Common myeloid progenitor, CD34-positive (primary cell): ENCODE measurements around the gene UNC5CL.

Source experiments
- CTCF ChIA-PET: fragments of 350-600 bp; sonication (Branson Sonifier 250); formaldehyde crosslinking; loops from one replicate; lab custom pipeline; 2021; ENCODE audit warnings: antibody characterized with exemption; lab: Charles Lee
- POLR2A ChIA-PET: fragments of 350-600 bp; sonication (Branson Sonifier 250); formaldehyde crosslinking; loops from one replicate; lab custom pipeline; 2021; ENCODE audit warnings: antibody characterized with exemption; lab: Charles Lee
- DNase-seq, 3 donors: peaks; one replicate each; pipeline versions ENCODE4 v3.0.0 to v3.0.0-alpha.2; 2013
- H3K27ac ChIP-seq, 2 experiments: 1 replicate in 1 of 2; 2 replicates in 1 of 2; pipeline ENCODE4 v1.7.0; 2013; ENCODE audit warnings: inconsistent platforms in 2 of 2, low read length in 2 of 2, mild to moderate bottlenecking in 2 of 2, low read depth in 1 of 2, moderate library complexity in 1 of 2; ENCODE audit not compliant: severe bottlenecking in 2 of 2, insufficient read depth in 1 of 2, poor library complexity in 1 of 2
- H3K27me3 ChIP-seq, 5 experiments: replicated peaks in 2 of 5; 1 replicate in 3 of 5; 2 replicates in 2 of 5; pipeline versions ENCODE4 v1.6.1 to v1.7.0; 2013; ENCODE audit warnings: low read length in 4 of 5, mild to moderate bottlenecking in 2 of 5, moderate library complexity in 2 of 5, inconsistent platforms in 1 of 5; ENCODE audit not compliant: insufficient read depth in 5 of 5, control insufficient read depth in 4 of 5
- H3K36me3 ChIP-seq, 4 experiments: 1 replicate in 2 of 4; 2 replicates in 2 of 4; pipeline versions ENCODE4 v1.6.1 to v1.7.0; 2013; ENCODE audit warnings: low read length in 3 of 4, control low read depth in 1 of 4, mild to moderate bottlenecking in 1 of 4; ENCODE audit not compliant: control insufficient read depth in 4 of 4, insufficient read depth in 4 of 4
- H3K4me1 ChIP-seq, 4 experiments: 1 replicate in 3 of 4; 2 replicates in 1 of 4; pipeline versions ENCODE4 v1.6.1 to v1.7.1; 2013; ENCODE audit warnings: low read length in 3 of 4, mild to moderate bottlenecking in 3 of 4, control low read depth in 1 of 4, inconsistent platforms in 1 of 4, moderate library complexity in 1 of 4; ENCODE audit not compliant: control insufficient read depth in 4 of 4, insufficient read depth in 4 of 4; ENCODE audit errors: control extremely low read depth in 1 of 4
- H3K4me3 ChIP-seq, 7 experiments: 1 replicate in 4 of 7; 2 replicates in 3 of 7; pipeline versions ENCODE4 v1.5.1 to v1.7.0; 2013; ENCODE audit warnings: mild to moderate bottlenecking in 7 of 7, low read length in 6 of 7, moderate library complexity in 6 of 7, inconsistent platforms in 2 of 7, low read depth in 2 of 7, control low read depth in 1 of 7; ENCODE audit not compliant: insufficient read depth in 4 of 7, control insufficient read depth in 1 of 7; ENCODE audit errors: extremely low read depth in 1 of 7
- H3K9me3 ChIP-seq, 5 experiments: 1 replicate in 4 of 5; 2 replicates in 1 of 5; pipeline versions ENCODE4 v1.6.1 to v1.7.1; 2013; ENCODE audit warnings: low read length in 4 of 5, mild to moderate bottlenecking in 2 of 5, inconsistent platforms in 1 of 5, low read depth in 1 of 5, moderate library complexity in 1 of 5; ENCODE audit not compliant: control insufficient read depth in 4 of 5, insufficient read depth in 2 of 5; ENCODE audit errors: control extremely low read depth in 1 of 5
- WGBS: methylation state at CpG from one replicate; pipeline ENCODE4 v1.1.5; 2013; ENCODE audit not compliant: insufficient coverage; 5-methylcytosine and 5-hydroxymethylcytosine counted together

UNC5CL gene

DNA sequence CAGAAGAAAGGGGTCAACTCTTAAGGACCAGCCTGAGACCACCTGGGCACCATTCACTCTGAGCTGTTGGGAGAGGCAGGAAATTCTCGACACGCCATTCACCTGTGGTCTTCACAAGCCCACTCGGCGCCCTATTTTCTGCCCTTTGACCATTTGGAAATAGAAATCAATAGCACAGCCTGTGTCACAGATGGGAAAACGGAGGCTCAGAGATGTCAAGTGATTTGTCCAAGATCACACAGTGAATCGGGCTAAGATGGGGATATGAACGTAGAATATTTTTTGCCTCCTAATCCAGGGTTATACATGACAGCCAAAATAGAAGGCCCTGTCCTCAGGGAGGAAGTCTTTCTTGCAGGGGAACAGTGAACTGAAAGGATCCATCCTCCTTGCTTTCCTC, 10.9 kb upstream of the UNC5CL start:
- H3K4me1 ChIP-seq, result peaks cover 0 to 19% (median 5%) of the 10 kb centered on the region in 4 experiments
- H3K9me3 ChIP-seq, result no peaks in the 10 kb centered on the region
- peaks cover 0 to 3% (median 0%) of the 10 kb centered on the region in 4 experiments for H3K36me3 ChIP-seq
- ChIA-PET POLR2A (no interaction called here), CTCF (interaction anchor here (1.2 to 10.6 kb wide), 4 partner anchors 8 to 21 kb away, joined by 3 to 82 read pairs (median 10); partner anchors contain the start of genes TSPO2 and UNC5CL)
- no peak overlapping the region for H3K27ac ChIP-seq
- 88% methylated on average over 7 of the region's 7 CpGs for WGBS
- no peak for DNase-seq
- H3K4me3 ChIP-seq, result no peak overlapping the region
- peaks cover 0 to 2% (median 0%) of the 10 kb centered on the region in 5 experiments for H3K27me3 ChIP-seq

DNA sequence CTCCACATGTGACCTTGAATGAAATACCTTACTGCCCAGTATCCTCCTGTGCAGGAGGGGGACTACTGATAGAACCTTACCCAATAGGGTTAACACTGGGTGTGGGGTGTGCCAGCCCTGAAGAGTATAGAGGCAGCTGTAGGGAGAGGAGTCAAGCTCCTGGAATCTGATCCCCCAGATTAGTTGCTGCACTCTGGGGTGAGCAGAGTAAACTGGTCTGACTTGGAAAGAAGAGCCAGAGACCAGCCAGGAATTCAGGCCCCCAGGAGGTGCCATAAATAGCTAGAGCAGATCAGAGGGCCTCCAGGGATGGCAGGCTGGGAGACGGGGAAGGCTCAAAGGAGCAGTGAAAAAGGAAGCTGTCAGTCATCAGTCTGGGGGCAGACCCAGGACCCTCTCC, 10.5 kb upstream of the UNC5CL start:
- 90% methylated on average over 1 of the region's 1 CpG for WGBS
- H3K27ac ChIP-seq, result no peak overlapping the region
- H3K9me3 ChIP-seq, result no peaks in the 10 kb centered on the region
- ChIA-PET POLR2A (no interaction called here), CTCF (interaction anchor here (0.9 to 10.6 kb wide), 4 partner anchors 7 to 44 kb away, joined by 3 to 82 read pairs (median 10); partner anchors contain the start of genes TSPO2 and UNC5CL)
- no peak for DNase-seq
- H3K36me3 ChIP-seq, result peaks cover 0 to 3% (median 0%) of the 10 kb centered on the region in 4 experiments
- peaks cover 0 to 18% (median 5%) of the 10 kb centered on the region in 4 experiments for H3K4me1 ChIP-seq
- no peak overlapping the region for H3K4me3 ChIP-seq
- H3K27me3 ChIP-seq, result peaks cover 0 to 2% (median 0%) of the 10 kb centered on the region in 5 experiments

DNA sequence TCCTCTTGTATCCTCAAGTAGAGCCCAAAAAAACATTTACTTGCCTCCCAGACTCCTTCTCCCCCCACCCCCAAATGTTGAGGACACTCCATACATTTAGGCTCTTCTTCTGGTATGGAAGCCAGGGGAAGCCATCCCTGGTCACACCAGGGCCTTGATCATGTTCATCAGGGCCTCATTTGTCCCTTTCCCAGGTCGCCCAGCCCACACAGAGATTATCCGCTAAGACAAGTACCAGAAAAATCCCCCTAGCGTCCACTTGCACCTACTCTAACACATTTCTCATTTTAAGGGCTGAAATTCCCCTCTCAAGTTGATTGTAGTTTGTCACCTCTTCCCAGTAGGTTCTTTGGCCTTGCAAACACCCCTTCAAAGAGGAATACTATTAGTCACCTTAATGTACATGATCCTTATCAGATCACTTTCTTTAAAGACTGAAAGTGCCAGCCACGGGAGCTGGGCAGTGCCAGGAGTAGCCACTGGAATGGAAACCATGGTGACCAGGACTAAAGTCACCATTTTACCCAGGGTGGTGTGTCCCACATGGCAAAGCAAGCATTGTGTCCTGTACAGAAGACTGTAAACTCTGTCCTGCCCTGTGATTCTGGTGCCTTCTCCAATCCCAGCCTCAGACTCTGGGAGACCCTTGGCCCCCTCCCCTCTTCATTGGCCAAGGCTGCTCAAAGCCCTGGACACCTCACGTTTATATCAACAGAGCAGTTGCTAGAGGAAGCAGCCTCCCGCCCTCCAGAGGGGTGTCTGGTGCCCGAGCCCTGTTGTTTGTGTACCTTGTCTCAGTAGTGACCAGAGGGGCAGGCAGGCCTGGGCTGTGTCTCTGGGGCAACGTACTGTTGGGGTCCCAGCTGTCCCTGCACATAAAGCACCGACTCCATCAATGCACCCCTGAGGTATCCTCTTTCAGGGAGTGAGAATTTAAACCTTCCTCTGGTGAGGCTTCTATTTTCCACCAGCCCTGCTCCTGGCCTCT, 9.0 kb upstream of the UNC5CL start:
- H3K36me3 ChIP-seq, result peaks cover 0 to 3% (median 0%) of the 10 kb centered on the region in 4 experiments
- CTCF ChIA-PET, result interaction anchor here (1.5 to 10.6 kb wide), 3 partner anchors 6 to 11 kb away, joined by 5 to 82 read pairs (median 17); partner anchors contain the start of genes TSPO2 and UNC5CL
- peaks cover 0 to 2% (median 0%) of the 10 kb centered on the region in 5 experiments for H3K27me3 ChIP-seq
- no peak overlapping the region for H3K27ac ChIP-seq
- no peak overlapping the region for H3K4me3 ChIP-seq
- WGBS, result 95% methylated on average over 7 of the region's 9 CpGs
- H3K9me3 ChIP-seq, result no peaks in the 10 kb centered on the region
- POLR2A ChIA-PET, result no interaction called here
- peaks cover 0 to 18% (median 5%) of the 10 kb centered on the region in 4 experiments for H3K4me1 ChIP-seq
- DNase-seq, result no peak

DNA sequence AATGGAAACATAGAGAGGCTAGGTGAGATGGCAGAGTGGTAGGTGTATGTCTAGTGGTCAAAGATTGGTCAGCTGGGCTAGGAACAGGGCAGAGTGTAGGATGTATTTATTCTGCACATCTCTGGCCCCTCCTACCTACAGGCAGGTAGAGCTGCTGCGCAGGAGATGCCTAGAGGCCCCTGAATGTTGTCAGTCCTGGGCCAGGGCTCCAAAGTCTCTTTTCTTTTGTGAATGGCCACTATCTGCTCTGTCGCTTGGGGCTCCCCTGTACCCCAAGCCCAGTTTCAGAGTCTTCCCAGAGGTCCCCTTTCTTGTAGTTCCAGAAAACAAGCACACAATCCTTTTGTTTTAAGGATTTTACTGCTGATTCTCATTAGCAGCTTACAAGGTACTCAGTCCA, 8.3 kb upstream of the UNC5CL start:
- H3K36me3 ChIP-seq, result peaks cover 0 to 3% (median 0%) of the 10 kb centered on the region in 4 experiments
- ChIA-PET POLR2A (no interaction called here), CTCF (interaction anchor here (1.5 to 10.6 kb wide), 3 partner anchors 5 to 10 kb away, joined by 5 to 82 read pairs (median 17); partner anchors contain the start of genes TSPO2 and UNC5CL)
- DNase-seq, result no peak
- H3K4me3 ChIP-seq, result no peak overlapping the region
- H3K27me3 ChIP-seq, result peaks cover 0 to 2% (median 0%) of the 10 kb centered on the region in 5 experiments
- WGBS, result 100% methylated on average over 2 of the region's 2 CpGs
- no peaks in the 10 kb centered on the region for H3K9me3 ChIP-seq
- H3K4me1 ChIP-seq, result peaks cover 0 to 11% (median 4%) of the 10 kb centered on the region in 4 experiments
- H3K27ac ChIP-seq, result no peak overlapping the region

DNA sequence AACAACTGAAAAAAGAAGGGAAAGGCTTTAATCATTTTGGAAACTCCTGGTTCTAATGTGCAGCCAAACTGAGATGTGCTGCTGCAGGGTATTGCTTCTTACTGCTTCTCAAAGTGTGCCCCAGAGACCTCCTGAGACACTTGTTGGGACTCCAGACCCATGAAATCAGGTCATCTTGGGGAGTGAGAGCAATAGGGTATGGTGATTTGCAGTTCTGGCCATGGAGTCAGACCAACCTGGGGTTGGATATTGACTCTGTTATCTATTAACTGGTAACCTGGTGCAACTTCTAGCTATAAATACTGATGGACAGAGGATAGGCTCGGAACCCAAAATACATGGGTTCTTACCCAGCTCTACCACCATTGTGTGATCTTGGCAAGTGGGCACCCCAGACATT, 7.1 kb upstream of the UNC5CL start:
- H3K36me3 ChIP-seq, result peaks cover 0 to 3% (median 0%) of the 10 kb centered on the region in 4 experiments
- no peaks in the 10 kb centered on the region for H3K9me3 ChIP-seq
- DNase-seq, result no peak
- no CpG with 5 or more reads among the region's 1 CpG for WGBS
- no peak overlapping the region for H3K27ac ChIP-seq
- POLR2A ChIA-PET, result no interaction called here
- H3K4me3 ChIP-seq, result no peak overlapping the region
- no peaks in the 10 kb centered on the region for H3K4me1 ChIP-seq
- CTCF ChIA-PET, result interaction anchor here (1.5 to 7.6 kb wide), 4 partner anchors 7 to 17 kb away, joined by 5 to 82 read pairs (median 12); partner anchors contain the start of gene APOBEC2
- peaks cover 0 to 2% (median 0%) of the 10 kb centered on the region in 5 experiments for H3K27me3 ChIP-seq

DNA sequence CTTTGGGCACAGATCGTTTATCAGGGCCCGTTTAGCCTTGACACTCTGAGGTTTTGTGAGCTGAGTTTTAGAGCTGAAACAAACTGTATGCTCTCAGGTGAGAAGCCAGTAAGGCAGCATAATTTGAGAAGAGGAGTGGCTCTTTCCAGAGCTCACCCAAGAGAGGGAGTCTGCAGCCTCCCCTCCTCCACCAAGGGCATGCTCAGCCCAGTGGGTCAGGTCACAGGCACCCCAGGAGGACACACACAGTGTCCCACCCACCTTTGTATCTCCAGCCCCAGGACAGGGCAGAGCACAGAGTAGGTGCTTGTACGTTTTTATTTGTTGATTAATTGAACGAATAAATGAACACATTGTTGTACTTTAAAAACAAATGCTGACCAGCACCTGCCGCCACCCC, 6.6 kb upstream of the UNC5CL start:
- POLR2A ChIA-PET, result no interaction called here
- H3K4me3 ChIP-seq, result no peak overlapping the region
- DNase-seq, result no peak
- H3K27ac ChIP-seq, result no peak overlapping the region
- 74% methylated on average over 3 of the region's 5 CpGs for WGBS
- peaks cover 0 to 2% (median 0%) of the 10 kb centered on the region in 5 experiments for H3K27me3 ChIP-seq
- H3K36me3 ChIP-seq, result peaks cover 0 to 3% (median 0%) of the 10 kb centered on the region in 4 experiments
- H3K9me3 ChIP-seq, result no peaks in the 10 kb centered on the region
- H3K4me1 ChIP-seq, result peaks cover 0 to 4% (median 2%) of the 10 kb centered on the region in 4 experiments
- CTCF ChIA-PET, result interaction anchor here (1.4 to 7.6 kb wide), 4 partner anchors 7 to 18 kb away, joined by 3 to 82 read pairs (median 12); partner anchors contain the start of gene APOBEC2
